Fibroblast of lung (primary cell): Measurements from ENCODE around the gene BPTF. TPM values are rescaled to one million over a fixed set of nuclear protein-coding genes. Genes with fewer than 3 reads are reported as not detected.
"Not testable (repeated sequence)": the region's sequence is repeated elsewhere in the genome, so short reads cannot be mapped to it uniquely, and the experiment has no call there.

Experiments
- DNase-seq, 2 donors: peaks; one replicate each; pipeline versions ENCODE4 v3.0.0 to v3.0.0-alpha.2; 2010; ENCODE audit warnings: low read depth in 2 of 2
- H2AFZ ChIP-seq: 2 replicates; pipeline ENCODE4 v1.5.1; 2012; ENCODE audit warnings: low read length, control low read depth, inconsistent platforms
- H3K27ac ChIP-seq: 2 replicates; pipeline ENCODE4 v1.5.1; 2011; ENCODE audit warnings: low read length, control low read depth; ENCODE audit not compliant: insufficient read depth
- H3K27me3 ChIP-seq: 2 replicates; pipeline ENCODE4 v1.5.1; 2011; ENCODE audit warnings: mild to moderate bottlenecking, low read length; ENCODE audit not compliant: control insufficient read depth, insufficient read depth
- H3K36me3 ChIP-seq: 2 replicates; pipeline ENCODE4 v1.5.1; 2011; ENCODE audit warnings: low read length; ENCODE audit not compliant: control insufficient read depth, insufficient read depth
- H3K4me1 ChIP-seq: 2 replicates; pipeline ENCODE4 v1.5.1; 2011; ENCODE audit warnings: low read length; ENCODE audit not compliant: control insufficient read depth, insufficient read depth; ENCODE audit errors: extremely low read depth
- H3K4me2 ChIP-seq: 2 replicates; pipeline ENCODE4 v1.5.1; 2011; ENCODE audit warnings: low read length, control low read depth; ENCODE audit not compliant: insufficient read depth; ENCODE audit errors: extremely low read depth
- H3K4me3 ChIP-seq, 4 experiments: fragments of 200-600 bp in 1 of 4; sonication (generic) in 1 of 4; replicated peaks in 1 of 4; 2 replicates each; pipeline ENCODE4 v1.5.1; 2011 to 2016; ENCODE audit warnings: low read length in 4 of 4, low read depth in 3 of 4, mild to moderate bottlenecking in 3 of 4, control low read depth in 2 of 4, inconsistent platforms in 1 of 4, mixed read lengths in 1 of 4; ENCODE audit not compliant: insufficient read depth in 1 of 4; ENCODE audit errors: control extremely low read depth in 1 of 4
- H3K79me2 ChIP-seq: 2 replicates; pipeline ENCODE4 v1.5.1; 2012; ENCODE audit warnings: mild to moderate bottlenecking, low read length, inconsistent platforms; ENCODE audit not compliant: control insufficient read depth, insufficient read depth
- H3K9ac ChIP-seq: 2 replicates; pipeline ENCODE4 v1.5.1; 2011; ENCODE audit warnings: mild to moderate bottlenecking, low read length, control low read depth; ENCODE audit not compliant: insufficient read depth
- H3K9me3 ChIP-seq: 2 replicates; pipeline ENCODE4 v1.5.1; 2012; ENCODE audit warnings: low read depth, low read length; ENCODE audit not compliant: control insufficient read depth, insufficient read depth
- H4K20me1 ChIP-seq: 2 replicates; pipeline ENCODE4 v1.5.1; 2011; ENCODE audit warnings: low read length; ENCODE audit not compliant: control insufficient read depth, insufficient read depth; ENCODE audit errors: extremely low read depth
- CTCF ChIP-seq, 2 donors: IDR thresholded peaks in 1 of 2; conservative IDR thresholded peaks in 1 of 2; 1 replicate in 1 of 2; 2 replicates in 1 of 2; pipeline ENCODE4 v1.5.1; 2011 to 2012; ENCODE audit warnings: low read length in 2 of 2, control low read depth in 1 of 2, inconsistent platforms in 1 of 2, low read depth in 1 of 2, mild to moderate bottlenecking in 1 of 2
- EZH2 ChIP-seq: IDR thresholded peaks from 2 replicates; pipeline ENCODE4 v1.5.1; 2012; ENCODE audit warnings: low read length, control low read depth, mild to moderate bottlenecking; ENCODE audit errors: missing control alignments
- polyA plus RNA-seq, 2 donors: library from polyadenylated mRNA; depleted of rRNA in 1 of 2; stranded (reverse) in 1 of 2; unstranded in 1 of 2; fragments of >200 nt; gene quantifications; 2 replicates each; pipeline ENCODE4 v1.2.1, GENCODE V29; 2011 to 2012; ENCODE audit warnings: missing spikeins in 1 of 2
- total RNA-seq: library from RNA; depleted of rRNA; stranded (reverse); fragments of >200 nt; gene quantifications from 2 replicates; pipeline ENCODE4 v1.2.1, GENCODE V29; 2014

The BPTF gene
- total and polyA plus RNA-seq, 2 donors (not counting 1 experiment from before 2014, with no cell fraction given): 35.8 to 38.6 TPM

- H4K20me1 ChIP-seq: no peaks in the 10 kb centered on the region
- no peaks in the 10 kb centered on the region for H3K36me3 ChIP-seq
- H3K27ac ChIP-seq: no peak overlapping the region
Observed at GRCh38 chr17:67959510-67959909, 134.2 kb downstream of the BPTF start.

DNA sequence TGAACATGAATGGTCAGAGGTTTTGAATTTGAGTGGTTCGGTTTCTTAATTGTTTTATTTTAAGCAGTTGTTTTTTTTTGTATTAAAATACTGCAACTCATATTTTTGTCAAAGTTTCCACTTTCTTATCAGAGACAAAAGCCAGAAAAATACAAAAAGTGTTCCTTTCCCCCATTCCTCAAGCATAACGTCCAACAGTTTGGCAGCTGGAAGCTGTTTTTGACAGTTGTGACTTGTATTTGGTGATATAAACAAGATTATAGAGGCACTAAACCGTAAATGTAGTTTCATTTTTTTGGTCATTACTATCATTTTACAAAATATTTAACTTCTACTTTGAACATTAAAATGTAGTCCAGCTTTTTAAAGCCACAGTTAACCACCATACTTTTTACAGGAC is 135.0 kb downstream of the BPTF start:
- H3K9me3 ChIP-seq, H3K4me3 ChIP-seq, H3K9ac ChIP-seq, H4K20me1 ChIP-seq, H3K79me2 ChIP-seq, H3K27me3 ChIP-seq, H3K4me2 ChIP-seq, H3K36me3 ChIP-seq, H3K4me1 ChIP-seq, H2AFZ ChIP-seq, DNase-seq, H3K27ac ChIP-seq: not testable (repeated sequence)

More at GRCh38 chr17:67959510-67959909, 134.2 kb downstream of the BPTF start:
- Histone ChIP-seq H2AFZ (no peak overlapping the region), H3K4me1 (no peaks in the 10 kb centered on the region), H3K27me3 (no peaks in the 10 kb centered on the region), H3K4me2 (no peak overlapping the region), H3K79me2 (no peaks in the 10 kb centered on the region), H3K9ac (no peak overlapping the region), H3K4me3 (no peak overlapping the region), H3K9me3 (no peaks in the 10 kb centered on the region)
- DNase-seq: no peak
- TF ChIP-seq EZH2 (no peak), CTCF (conservative IDR thresholded peaks at IDR 0.05 in 1 of 2, IDR thresholded peaks at IDR 0.05 in 1 of 2; ENCODE audit: low read depth in 1 of 2, low read length in 2 of 2) (no peak)

DNA sequence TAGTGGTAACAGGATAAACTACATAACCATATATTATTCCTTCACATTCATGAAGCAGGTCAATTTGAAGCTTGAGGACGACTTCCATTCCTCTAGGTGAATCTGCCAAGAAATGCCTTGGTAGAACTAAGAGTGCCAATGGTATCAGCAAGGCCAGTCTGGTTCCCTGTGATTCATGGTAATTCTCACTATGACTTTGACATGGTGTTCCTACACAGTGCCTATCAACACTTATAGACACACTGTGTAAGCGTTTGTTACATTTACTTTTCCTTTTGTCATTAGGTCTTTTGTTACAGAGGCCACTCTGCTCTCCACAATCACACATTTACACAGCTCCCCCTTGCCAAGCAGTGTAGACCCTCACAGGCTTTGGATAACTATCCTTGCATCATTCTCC is 136.9 kb downstream of the BPTF start:
- H2AFZ ChIP-seq, H3K27me3 ChIP-seq, H3K4me1 ChIP-seq, H3K4me2 ChIP-seq, H3K4me3 ChIP-seq, H3K27ac ChIP-seq, H3K36me3 ChIP-seq, H3K79me2 ChIP-seq, H3K9ac ChIP-seq, DNase-seq, H4K20me1 ChIP-seq, H3K9me3 ChIP-seq: not testable (repeated sequence)

- peak overlapping the region; percentile 12 for H3K27ac ChIP-seq
- not testable (repeated sequence) for H3K9me3 ChIP-seq, H3K9ac ChIP-seq, H3K36me3 ChIP-seq, H3K4me1 ChIP-seq, H3K79me2 ChIP-seq, H3K27me3 ChIP-seq, H4K20me1 ChIP-seq, H3K4me2 ChIP-seq, H3K4me3 ChIP-seq, H2AFZ ChIP-seq
- peak; percentile 47 to 72 for DNase-seq
- peak; percentile 50 to 51 for TF ChIP-seq CTCF (conservative IDR thresholded peaks at IDR 0.05 in 1 of 2, IDR thresholded peaks at IDR 0.05 in 1 of 2; ENCODE audit: low read depth in 1 of 2, low read length in 2 of 2)
Observed at GRCh38 chr17:67963145-67963572, 137.9 kb downstream of the BPTF start.
